GM21423 (cell line): ENCODE measurements around the gene ERCC5.

Experiments
- ATAC-seq: cut with Tn5 transposase; IDR thresholded peaks from one replicate; pipeline ENCODE4 v1.9.1; 2021; ENCODE audit warnings: mild to moderate bottlenecking, moderate library complexity; ENCODE audit not compliant: unreplicated experiment

Gene ERCC5

DNA sequence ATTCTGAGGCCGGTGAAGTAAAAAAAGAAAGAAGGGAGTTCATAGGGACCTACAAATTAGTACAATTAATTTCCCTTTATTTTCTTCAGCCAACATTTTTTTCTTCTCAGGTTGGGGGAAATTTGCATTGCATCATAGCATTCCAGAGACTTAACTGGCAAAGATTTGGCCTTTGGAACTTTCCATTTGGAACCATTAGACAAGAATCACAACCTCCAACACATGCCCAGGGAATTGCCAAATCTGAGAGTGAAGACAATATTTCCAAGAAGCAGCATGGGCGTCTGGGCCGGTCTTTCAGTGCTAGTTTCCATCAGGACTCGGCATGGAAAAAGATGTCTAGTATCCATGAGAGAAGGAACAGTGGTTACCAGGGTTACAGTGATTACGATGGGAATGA, 6.4 kb upstream of the ERCC5 start:
- ATAC-seq, result no peak

DNA sequence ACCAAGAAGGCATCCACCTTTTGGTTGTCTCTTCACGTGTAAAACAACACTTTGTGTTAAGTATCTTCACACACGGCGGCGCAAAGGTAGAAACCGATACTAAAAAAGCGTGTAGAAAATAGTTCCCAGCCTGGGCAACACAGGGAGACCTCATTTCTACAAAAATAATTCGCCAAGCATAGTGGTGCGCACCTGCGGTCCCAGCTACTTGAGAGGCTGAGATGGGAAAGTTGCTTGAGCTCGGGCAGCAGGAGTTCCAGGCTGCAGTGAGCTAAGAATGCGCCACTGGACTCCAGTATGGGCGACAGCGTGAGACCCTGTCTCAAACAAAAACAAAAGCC, 573 bp upstream of the ERCC5 start:
- ATAC-seq, result peak; percentile 9

DNA sequence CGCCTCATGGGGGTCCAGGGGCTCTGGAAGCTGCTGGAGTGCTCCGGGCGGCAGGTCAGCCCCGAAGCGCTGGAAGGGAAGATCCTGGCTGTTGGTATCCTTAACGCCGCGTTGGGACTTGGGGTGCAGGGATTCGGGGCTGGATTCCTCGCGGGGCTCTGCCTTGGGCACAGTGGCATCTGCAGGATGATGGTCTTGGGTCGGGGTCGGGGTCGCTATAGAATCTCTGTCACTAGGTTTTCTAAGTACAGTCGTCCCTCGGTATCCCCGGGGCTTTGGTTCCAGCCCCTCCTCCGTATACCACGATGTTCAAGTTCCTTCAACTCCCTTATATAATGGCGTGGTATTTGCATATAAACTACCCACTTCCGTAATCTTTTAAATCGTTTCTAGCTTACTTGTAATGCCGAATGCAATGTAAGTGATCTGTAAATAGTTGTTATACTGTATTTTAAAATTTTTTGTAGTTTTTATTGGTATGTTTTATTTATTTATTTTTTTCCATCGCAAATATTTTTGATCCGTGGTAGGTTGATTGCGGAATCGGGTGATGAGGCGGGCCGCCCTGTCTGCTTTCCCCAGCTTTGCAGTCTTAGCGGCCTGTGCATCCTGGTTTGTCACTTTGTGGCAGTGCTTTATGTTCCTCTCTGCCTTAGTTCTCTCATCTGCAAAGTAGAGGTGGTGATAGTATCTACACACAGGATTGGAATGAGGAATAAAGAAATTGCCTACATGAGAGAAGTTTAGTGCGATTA, 606 bp downstream of the ERCC5 start:
- peak; percentile 33 for ATAC-seq

DNA sequence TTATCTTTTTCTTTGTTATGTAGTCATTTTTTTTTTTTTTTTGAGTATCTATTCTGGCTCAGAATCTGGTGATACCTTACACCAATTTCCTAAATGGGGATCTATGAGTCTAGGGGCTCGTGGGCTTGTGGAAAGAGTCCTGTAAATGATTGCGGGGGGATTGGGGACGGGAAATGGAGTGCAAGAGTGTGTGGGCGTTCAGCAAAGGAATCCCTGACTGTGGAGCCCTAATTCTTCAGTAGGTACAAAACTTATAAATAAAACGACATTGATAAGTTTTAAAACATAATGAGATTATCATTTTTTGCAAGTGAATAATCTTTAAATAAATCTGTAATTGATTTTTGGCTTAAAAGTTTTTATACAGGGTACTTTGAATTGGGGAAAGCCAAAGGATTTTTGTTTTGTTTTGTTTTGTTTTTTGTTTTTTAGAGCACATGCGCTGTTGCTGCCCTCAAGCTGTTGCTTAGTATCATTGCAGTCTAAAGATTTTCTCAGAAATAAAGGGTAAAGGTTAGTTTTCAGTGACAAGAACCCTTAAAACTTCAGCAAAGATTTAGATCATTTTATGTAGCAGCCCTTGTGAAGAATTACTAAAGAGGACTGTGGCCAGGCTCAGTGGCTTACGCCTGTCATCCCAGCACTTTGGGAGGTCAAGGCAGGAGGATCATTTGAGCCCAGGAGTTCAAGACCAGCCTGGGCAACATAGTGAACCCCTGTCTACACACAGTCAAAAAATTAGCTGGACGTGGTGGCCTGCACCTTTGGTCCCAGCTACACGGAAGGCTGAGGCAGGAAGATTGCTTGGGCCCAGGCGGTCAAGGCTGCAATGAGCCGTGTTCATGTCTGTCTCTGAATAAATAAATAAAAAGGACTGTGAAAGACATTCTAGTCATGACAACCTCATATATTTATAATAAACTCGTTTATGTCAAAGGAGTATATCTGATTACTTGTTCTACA, 1.7 kb downstream of the ERCC5 start:
- ATAC-seq, result no peak

DNA sequence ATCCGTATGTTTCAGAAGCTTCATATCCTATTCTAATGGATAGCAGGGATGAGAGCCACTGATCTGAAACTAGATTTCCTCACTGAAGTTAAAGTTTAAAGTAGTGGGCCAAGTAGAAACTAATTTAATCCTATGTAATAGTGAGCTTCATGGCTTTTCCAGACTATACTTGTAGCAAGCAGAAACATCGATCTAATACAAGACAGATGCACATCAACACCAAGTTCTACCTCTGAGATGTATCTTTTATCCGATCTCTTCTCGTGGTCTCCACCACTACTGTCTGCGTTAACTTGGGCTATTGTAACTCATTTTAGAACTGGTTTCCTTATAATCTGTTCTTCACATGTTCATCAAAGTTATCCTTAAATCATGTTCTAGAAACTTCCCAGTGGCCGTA, 3.1 kb downstream of the ERCC5 start:
- no peak for ATAC-seq

DNA sequence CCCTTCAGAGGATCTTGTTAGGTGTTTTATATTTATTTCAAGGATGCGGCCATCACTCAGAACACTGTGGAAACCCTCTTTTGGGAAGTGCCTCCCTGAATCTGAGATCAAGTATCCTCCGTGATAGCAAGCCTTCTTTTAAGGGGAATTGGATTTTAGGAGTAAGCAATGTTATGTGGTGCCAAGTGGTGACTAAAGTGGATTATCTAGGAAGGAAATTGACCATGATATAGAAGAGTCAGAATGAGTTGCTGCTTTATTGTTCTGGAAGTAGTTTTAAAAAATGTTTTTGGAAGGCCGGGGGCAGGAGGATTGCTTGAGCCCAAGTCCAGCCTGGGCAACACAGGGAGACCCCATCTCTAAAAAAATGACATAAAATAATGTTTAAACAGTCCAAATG, 6.7 kb downstream of the ERCC5 start:
- ATAC-seq, result no peak

DNA sequence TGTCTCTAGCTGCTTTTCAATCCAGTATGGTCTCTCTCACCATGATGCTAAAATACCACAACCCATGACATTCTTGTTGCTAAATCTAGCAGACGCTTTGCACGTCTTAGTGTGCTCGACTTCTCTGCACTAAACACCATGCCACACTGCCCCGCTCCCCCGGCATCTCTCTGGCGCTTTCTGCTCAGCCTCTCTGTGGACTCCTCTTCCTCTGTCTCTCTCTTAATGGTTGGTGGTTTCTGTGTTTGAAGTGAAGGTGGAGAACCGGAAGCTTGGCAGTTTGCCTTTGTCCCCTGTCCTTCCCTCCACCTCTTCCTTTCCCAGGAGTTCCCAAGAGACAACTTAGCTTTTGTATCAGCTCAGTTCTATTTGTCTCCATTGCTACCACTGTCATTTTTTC, 8.8 kb downstream of the ERCC5 start:
- peak; percentile 95 for ATAC-seq

DNA sequence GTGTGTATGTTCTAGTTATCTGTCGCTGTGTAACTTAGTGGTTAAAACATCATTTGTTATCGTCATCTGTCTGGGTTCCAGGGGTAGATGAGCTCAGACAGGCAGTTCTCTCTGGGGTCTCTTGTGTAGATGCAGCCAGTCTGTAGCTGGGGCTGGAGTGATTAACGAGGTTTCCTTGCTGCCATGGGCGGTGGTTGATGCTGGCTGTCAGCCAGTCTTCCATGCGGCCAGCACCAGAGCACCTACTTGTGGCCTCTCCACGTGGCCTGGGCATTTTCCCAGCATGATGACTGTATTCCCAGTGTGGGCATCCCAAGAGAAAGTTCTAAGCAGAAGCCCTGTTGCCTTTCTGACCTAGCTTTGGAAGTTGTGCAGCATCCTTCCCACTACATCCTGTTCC, 10.7 kb downstream of the ERCC5 start:
- ATAC-seq, result no peak

DNA sequence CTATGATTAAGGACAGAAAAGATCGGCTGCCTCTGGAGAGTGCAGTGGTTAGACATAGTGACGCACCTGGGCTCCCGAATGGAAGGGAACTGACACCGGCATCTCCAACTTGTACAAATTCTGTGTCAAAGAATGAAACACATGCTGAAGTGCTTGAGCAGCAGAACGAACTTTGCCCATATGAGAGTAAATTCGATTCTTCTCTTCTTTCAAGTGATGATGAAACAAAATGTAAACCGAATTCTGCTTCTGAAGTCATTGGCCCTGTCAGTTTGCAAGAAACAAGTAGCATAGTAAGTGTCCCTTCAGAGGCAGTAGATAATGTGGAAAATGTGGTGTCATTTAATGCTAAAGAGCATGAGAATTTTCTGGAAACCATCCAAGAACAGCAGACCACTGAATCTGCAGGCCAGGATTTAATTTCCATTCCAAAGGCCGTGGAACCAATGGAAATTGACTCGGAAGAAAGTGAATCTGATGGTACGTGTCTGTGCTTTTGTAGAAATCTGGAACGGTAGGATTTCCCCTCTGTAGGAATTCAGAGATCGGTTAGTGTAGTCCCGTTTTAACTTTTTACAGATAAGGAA, 16.9 kb downstream of the ERCC5 start:
- no peak for ATAC-seq

DNA sequence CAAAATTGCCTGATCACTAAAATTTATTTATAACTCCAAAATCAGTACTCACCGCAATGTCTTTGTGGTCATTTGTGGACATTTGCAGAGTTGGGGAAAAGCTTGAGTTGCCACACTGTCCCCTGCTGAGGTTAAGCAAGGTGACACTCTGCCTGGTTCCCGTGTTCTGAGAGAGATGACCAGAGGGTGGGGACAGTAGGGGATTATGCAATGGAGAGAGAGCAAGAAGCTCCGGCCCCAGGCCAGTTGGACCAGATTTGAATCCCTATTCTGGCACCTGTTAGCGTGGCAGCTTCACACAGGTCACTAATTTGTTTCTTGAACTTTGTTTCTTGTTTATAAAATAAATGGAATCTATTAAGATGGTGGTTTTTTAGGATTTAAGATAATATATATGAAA, 17.8 kb downstream of the ERCC5 start:
- ATAC-seq, result no peak

DNA sequence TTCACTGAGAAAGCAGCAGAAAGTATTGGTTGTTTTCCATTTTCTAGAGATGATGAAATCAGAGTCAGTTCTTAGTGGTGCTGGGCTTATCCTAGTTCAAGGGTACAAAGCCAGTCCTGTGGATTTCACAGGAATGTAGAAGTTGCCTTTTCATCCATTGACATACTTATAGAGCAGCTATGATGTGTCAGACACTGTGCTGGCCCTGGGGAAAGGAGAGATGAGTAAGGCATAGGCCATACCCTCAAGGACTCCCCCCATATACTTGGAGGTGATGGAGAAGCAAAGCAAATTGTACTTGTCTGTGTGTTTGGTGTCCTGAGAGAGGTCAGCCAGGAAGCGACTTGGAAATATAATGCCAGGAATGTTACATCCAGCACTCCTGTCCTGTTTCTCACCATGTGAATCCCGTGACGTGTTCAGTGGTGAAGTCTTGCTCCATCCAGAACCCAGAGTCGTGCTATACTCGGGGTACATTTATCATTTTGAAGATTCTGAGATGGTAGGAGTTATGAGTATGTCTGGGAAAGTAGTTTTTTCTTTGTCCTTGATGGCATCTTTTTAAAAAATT, 22.6 kb downstream of the ERCC5 start:
- no peak for ATAC-seq

DNA sequence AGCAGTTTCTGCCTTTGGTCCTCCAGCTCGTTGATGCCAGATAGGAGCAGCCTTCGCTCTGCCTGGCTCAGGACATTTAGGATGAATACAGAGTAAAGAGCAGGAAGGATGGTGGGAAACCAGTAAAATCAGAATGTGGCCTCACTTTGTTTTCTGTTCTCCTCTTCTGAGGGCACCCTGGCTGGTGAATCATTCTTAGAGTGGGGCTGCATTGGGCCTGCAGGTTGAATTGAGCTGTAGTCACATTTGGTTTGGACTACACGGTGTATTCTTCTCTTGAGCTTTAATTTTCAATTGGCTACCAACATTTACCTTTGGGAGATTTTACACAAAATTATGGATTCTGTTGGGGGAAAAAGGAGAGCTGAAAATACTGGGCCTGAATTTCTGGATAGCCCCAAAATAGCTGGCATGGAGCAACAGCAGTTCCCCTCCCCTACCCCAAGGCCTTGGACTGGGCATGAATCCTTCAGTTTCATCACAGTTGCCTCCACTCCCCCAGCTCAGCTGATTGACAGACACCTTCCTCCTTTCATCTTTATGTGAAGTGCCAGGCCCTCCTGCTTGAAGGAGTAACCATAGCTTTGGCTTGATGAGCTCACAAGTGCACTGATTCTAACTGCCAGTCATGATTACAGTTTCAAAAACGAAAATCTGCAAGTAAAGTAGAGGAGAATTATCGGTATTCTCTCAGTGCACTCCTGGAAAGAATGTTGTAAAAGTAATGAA, 24.3 kb downstream of the ERCC5 start:
- peak; percentile 20 for ATAC-seq

DNA sequence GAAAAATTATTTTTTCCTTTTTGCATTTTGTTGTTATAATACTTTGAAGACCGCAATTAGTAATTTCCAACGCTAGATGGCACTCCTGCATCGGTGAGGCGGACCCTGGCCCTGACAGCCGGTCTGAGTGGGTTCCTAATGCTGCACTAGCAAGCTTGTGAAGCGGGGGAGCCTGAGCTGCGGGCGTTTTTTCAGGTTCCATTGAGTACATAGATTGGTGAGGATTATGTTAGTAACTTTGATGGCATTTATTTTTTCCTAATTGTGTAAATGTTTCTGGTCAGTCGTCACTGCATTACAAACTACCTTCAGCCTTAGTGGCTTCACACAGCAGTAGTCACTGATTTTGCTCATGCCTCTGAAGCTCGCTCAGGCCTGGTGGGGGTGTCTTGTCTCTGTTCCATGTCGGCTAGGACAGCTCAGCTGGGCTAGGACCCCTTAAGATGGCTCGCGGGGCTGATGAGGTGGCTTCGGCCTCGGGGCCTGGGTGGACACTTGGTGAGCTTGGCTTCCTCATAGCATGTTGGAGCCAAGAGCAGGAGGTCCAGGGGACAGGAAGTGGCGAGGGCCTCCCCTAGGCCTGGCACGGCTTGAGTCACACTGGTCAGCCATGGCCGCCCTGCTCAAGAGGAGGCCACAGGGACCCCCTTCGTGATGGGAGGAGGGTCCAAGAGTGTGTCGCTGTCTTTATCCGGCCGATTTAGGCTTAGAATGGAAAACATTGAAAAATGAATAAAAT, 25.0 kb downstream of the ERCC5 start:
- ATAC-seq, result peak; percentile 70

DNA sequence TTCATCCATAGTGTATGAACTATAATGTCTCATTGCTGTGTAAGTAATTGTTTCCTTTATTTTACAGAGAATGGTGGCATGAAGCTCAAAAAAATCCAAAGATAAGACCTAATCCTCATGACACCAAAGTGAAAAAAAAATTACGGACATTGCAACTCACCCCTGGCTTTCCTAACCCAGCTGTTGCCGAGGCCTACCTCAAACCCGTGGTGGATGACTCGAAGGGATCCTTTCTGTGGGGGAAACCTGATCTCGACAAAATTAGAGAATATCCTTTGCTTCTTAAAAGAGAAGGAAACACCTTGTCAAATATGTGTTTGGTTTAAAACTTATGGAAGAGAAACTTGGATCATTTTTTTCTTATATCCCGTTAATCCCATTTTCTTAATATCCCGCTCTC, 26.3 kb downstream of the ERCC5 start:
- no peak for ATAC-seq

DNA sequence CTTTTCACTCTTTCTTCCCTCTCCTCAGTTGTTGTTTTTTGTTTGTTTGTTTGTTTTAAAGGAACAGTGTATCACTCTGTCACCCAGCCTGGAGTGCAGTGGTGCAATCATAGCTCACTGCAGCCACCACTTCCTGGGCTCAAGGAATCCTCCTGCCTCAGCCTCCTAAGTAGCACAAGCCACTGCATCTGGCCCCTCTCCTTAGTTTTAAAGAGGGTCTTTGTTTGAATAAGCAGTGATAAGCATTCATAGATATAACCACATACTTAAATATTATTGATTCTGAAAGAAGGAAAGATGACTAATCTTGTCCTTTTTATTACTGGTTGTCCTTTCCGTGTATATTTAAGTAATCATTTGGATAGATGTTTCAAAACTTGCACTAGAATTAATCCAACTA, 26.7 kb downstream of the ERCC5 start:
- no peak for ATAC-seq

DNA sequence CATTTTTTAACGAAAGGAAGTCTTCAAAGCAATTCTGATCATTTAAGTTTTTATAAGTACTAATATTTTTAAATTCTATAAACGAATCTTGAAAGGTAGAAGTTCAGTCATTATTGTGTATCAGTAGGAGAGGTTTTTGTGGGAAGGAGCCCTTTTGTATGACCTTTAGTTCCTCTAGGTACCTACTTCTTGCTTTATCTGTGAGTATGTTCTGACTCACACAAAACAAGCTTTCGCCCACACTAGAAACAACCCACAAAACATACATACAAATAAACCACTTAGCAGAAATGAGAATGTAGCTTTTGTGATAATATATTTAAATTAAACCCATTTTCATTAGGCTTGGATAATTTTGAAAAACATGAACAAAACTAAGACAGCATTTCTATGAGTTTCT, 27.8 kb downstream of the ERCC5 start:
- no peak for ATAC-seq

DNA sequence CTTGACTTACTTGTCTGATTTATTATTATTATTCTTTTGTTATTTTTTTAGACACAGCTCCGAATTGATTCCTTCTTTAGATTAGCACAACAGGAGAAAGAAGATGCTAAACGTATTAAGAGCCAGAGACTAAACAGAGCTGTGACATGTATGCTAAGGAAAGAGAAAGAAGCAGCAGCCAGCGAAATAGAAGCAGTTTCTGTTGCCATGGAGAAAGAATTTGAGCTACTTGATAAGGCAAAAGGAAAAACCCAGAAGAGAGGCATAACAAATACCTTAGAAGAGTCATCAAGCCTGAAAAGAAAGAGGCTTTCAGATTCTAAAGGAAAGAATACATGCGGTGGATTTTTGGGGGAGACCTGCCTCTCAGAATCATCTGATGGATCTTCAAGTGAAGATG, 29.4 kb downstream of the ERCC5 start:
- no peak for ATAC-seq

DNA sequence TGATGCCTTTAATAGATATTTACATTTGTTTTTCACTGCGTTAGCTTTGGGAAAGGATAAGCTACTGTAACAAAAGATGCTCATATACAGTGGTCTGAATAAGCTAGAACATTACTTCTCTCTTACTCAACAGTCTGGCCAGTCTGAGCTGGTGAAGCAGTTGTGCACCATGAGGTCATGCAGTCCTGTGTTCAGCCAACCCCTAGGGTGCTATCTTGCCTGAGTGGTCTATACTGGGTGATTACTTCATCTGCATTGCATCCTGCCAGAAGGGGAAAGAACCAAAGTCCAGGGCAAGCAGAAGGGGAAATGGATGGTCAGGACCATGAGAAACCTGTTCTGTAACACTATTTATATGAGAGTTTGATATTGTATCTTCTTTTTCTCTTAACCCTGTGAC, 31.5 kb downstream of the ERCC5 start:
- ATAC-seq, result no peak

DNA sequence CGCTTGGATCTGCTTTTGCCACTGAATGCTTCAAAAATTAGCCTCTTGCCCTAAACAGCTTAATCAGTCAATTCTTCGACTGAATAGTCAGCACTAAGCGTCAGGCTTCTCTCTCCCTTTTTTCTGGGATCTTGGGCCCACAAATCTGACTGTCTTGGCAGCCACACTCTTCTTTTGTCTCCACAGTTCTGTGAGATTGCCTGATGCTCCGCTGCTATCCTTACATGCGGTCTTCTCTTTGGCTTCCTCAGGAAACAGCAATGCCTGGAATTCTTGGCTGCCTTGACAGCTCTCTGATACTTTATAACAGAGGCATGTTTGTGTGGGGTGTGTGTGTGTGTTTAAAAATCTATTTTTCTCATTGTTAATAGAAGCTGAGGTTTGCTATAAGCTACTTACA, 32.6 kb downstream of the ERCC5 start:
- ATAC-seq, result no peak

DNA sequence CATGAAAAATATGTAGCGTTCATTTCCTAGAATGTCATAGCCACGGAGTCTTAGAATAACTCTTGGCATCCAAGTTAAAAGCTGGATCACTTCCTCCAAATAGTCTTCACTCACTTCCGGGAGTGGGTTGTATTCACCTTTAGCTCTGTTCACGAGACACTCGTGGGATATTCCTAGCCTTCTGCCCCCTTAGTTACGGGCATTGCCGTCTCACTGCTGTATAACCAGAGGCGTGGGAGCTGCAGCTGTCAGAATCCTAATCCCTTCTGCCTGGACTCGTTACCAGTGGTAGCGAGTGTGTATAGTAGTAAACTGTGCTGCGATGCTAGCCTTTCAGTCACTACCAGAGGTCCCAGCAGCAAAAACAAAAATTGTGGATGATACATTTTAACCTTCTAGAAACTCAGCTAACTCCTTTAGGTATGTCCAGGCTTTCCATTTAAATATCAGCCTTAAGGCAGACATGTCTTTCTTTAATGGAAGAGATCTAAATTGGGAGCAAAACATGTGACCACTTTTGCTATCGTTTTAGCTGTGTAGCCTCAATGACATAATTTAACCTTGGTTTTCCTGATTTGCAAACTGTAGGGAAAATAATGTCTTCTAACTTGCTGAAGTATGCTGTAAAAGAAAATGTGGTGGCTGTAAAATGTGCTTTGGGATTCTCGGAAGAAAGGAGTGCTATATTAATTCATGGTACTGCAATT, 34.1 kb downstream of the ERCC5 start:
- no peak for ATAC-seq
